MV-4-11 (cell line): ENCODE measurements around the gene GLYATL3.
"Not testable (repeated sequence)": the region's sequence is repeated elsewhere in the genome, so short reads cannot be mapped to it uniquely, and the experiment has no call there.

Experiments used
- DNase-seq: peaks from one replicate; lab custom pipeline; 2025; lab: John Stamatoyannopoulos, UW

GLYATL3 gene

DNA sequence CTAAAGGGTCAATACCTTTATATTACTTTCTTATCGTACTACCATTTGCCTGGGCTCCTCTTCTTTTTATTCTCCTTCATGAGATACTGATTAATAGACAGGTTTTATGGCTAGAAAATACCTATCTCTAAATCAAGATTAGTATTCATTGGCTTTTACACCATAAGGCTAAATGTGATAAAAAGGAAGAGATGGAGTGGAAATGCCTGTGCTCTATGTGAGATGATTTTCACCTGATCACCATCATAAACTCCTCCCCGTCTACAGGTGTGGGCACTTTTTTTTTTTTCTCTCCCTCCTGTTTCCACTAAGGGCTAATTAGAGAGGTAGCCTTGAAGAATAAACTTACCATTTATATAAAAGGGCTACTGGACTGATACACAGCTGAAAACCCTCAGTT lies at the start of gene GLYATL3:
Gene GLYATL3 (plus strand): TSS at position 301 of the 400 bp plus-strand sequence. CDS start 12,068 bp downstream, outside the sequence.
- DNase-seq, result no peak

DNA sequence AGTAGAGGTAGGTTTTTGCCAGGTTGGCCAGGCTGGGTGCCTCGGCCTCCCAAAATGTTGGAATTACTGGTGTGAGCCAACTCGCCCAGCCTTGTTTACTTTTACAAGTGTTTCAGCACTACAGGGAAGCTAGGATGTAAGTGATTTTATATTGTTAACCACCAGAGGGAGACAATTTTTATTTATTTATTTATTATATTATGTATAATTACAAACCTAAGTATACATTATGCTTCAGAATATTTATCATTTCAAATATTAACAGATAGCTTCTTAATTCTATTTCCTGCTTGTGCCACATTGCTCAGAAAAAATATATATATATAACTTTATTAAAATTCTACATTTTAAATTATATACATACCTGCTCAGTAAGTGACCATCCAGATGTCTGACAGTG lies 46.5 kb upstream of the GLYATL3 start:
- DNase-seq, result no peak

DNA sequence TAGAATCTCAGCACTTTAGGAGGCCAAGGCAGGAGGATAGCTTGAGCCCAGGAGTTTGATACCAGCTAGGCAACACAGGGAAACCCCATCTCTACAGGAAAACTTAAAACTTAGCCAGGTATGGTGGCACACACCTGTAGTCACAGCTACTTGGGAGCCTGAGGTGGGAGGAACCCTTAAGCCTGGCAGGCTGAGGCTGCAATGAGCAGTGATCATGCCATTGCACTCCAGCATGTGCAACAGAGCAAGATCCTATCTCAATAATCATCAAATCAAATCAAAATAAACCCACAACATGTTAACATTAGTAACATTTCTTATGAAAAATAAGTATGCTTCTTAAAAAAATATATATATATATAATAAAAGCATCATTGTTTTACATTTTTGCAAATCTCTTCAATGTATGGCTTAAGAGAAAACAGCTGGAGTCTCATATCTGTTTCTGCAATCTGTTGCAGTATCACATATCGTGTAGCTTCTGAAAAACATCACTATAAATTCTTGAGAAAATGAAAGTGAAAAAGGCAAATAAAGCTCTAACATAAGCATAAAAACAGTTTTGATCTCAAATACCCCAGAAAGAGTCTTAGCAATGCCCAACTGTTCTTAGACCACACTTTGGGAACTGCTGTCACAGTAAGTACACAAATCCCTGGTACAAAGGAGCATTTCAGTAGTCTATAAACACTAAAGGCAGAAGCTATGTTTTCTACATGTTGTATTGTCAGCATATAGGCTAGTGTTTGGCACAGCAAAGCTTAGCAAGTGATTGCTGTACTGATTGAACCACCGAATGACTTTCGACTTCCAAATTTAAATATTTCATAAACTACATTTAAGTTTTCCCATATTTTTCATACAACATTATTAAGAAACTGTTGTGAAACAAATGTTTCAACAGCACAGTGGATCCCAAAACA lies 44.7 kb upstream of the GLYATL3 start:
- DNase-seq, result no peak

DNA sequence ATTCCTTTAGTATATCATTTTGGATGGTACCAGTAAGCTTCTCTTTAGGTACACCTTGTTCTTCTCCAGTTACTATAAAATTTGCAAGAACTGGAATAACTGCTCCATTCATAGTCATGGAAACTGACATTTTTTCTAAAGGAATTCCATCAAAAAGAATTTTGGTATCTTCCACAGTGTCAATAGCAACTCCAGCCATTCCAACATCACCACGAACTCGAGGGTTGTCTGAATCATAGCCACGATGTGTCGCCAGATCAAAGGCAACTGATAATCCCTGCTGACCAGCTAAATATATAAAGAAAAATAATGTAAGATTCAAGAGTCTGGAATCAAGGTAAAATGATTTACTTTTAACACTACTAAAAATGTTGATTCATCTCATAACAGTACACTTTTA lies 42.0 kb upstream of the GLYATL3 start:
- no peak for DNase-seq

DNA sequence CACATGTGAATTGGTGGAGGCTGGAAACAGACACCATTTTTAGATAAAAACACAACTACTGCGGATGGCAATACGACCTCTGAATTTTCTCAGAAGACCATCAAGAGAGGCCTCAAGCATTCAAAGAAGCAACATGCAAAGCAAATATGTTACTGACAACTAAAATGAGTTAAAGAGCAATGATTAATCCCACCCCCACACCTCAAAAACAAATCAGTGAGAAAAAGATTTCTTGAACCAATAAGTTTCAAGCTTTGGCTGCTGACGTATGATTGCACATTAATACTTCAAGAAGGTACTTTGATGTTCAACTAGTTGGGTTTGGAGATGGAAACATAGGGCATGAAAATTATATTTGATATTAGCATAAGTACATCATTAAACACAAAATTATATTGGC lies 37.7 kb upstream of the GLYATL3 start:
- no peak for DNase-seq

DNA sequence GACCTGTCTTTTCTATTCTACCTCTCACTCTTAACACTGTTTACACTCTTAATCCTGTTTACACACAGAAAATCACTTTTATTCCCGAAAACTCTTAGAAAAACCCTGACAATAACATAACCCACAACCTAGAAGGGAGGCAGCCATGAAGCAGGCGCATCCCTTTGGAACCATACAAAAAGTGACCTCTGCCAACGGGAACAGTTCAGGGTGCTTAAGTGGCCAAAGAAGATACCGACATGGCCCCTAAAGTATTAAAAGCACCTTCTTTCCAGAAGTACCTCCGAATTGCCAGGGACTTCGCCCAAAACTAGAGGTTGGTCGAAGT lies 37.2 kb upstream of the GLYATL3 start:
- no peak for DNase-seq

DNA sequence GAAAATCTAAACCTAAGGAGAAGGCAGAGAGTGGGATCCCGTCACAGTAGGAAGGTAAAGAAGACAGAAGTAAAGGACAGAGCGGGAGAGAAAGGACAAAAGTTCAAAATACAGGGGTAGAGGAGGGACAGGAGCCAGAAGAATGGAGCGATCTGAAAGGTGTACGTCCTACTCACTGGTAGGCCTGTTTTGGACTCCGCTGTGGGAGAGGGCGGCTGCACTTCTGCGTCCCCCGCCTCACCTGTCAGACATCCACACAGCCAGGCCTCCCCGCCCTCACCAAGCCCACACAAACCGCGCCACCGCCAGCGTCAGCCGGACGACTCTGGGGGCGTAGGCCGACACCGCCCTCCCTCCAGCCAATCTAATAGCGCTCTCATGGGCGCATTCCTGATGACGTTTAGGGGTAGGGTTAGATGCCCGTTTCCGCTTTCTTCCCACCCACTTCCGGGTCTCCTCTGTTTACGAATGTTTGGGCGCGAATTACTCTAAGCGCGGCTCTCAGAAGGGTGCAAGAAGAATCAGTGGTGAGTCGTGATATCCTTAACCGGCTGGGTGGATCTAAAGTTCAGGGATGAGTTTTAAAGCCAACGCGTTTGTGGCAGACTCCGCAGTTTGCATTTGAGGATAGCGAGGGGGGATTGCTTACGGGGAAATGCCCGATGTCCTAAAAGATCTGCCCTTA lies 36.7 kb upstream of the GLYATL3 start, which contains the start of the genes CENPQ and MMUT:
Gene CENPQ (plus strand): TSS at position 444 of the 685 bp plus-strand sequence. CDS start 6,807 bp downstream, outside the sequence.
Gene MMUT (minus strand): TSS at position 327 of the 685 bp plus-strand sequence. CDS start 3,787 bp downstream, outside the sequence.
- peak; percentile 90 for DNase-seq

DNA sequence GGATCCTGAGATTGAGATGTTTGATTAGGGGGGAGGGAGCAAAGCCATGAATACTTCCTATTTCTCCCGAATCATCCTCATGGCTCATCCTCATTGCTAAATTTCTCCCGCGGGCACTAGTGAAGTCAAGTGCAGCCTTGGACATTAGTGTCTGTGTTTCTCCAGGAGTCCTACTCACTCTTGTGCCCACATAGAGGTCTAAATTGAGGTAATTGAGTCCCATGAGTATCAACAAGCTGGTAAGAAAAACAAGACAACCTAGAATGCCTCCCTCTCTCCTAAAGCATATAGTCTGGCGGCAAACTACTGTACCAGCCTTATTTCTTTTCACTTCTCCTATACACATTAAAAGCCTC lies 36.1 kb upstream of the GLYATL3 start:
- DNase-seq, result no peak

DNA sequence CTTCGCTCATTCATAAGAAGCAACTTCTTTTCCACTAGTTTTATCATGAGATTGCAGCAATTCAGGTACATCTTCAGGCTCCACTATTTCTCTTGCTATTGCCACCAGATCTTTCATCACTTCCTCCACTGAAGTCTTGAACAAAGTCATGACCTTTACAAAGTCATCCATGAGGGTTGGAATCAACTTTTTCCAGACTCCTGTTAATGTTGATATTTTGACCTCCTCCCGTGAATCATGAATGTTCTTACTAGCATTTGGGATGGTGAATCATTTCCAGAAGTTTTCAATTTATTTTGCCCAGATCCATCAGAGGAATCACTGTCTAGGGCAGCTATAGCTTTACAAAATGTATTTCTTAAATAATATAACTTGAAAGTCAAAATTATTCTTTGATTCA lies 35.0 kb upstream of the GLYATL3 start:
- DNase-seq, result no peak

DNA sequence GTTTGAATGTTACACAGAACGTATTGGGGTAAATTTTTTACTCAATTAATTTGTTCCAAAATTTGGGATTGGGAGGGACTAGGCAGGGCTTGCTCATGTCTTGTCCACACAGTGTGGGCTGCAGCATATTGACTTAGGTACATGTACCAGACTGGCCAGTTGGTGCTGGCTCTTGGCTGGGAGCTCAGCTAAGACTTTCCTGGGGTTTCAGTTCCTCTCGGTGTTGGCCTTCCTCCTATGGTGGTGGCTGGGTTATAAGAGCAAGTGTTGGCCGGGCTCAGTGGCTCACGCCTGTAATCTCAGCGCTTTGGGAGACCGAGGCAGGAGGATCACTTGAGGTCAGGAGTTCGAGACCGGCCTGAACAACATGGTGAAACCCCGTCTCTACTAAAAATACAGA lies 31.7 kb upstream of the GLYATL3 start:
- DNase-seq, result peak; percentile 81

DNA sequence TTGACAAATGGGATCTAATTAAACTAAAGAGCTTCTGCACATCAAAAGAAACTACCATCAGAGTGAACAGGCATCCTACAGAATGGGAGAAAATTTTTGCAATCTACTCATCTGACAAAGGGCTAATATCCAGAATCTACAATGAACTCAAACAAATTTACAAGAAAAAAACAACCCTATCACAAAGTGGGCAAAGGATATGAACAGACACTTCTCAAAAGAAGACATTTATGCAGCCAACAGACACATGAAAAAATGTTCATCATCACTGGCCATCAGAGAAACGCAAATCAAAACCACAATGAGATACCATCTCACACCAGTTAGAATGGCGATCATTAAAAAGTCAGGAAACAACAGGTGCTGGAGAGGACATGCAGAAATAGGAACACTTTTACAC lies 23.2 kb upstream of the GLYATL3 start:
- not testable (repeated sequence) for DNase-seq

DNA sequence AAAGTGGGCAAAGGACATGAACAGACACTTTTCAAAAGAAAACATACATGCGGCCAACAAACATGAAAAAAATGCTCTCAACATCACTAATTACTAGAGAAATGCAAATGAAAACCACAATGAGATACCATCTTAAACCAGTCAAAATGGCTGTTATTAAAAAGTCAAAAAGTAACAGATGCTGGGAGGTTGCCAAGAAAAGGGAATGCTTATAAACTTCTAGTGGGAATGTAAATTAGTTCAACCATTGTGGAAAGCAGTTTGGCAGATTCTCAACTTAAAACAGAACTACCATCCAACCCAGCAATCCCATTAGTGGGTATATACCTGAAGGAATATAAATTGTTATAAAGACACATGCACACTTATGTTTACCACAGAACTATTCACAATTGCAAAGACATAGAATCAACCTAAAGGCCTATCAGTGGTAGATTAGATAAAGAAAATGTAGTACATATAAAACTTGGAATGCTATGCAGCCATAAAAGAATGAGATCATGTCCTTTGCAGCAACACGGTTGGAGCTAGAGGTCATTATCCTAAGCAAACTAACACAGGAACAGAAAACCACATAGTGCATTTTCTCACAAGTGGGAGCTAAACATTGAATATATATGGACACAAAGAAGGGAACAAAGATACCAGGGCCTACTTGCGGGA lies 20.3 kb upstream of the GLYATL3 start:
- no peak for DNase-seq

DNA sequence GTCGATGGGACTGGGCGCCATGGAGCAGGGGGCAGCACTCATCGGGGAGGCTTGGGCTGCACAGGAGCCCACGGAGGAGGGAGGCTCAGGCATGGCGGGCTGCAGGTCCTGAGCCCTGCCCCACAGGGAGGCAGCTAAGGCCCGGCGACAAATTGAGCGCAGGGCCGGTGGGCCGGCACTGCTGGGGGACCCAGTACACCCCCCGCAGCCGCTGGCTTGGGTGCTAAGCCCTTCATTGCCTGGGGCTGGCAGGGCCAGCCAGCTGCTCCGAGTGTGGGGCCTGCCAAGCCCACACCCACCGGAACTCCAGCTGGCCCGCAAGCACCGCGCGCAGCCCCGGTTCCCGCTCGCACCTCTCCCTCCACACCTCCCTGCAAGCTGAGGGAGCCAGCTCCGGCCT lies 17.9 kb upstream of the GLYATL3 start:
- not testable (repeated sequence) for DNase-seq

DNA sequence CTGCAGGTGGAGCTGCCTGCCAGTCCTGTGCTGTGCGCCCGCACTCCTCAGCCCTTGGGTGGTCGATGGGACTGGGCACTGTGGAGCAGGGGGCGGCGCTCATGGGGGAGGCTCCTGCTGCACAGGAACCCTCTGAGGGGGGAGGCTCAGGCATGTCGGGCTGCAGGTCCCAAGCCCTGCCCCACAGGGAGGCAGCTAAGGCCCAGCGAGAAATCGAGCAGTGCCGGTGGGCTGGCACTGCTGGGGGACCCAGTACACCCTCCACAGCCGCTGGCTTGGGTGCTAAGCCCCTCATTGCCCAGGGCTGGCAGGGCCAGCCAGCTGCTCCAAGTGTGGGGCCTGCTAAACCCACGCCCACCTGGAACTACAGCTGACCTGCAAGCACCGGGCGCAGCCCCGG lies 16.3 kb upstream of the GLYATL3 start:
- DNase-seq, result not testable (repeated sequence)

DNA sequence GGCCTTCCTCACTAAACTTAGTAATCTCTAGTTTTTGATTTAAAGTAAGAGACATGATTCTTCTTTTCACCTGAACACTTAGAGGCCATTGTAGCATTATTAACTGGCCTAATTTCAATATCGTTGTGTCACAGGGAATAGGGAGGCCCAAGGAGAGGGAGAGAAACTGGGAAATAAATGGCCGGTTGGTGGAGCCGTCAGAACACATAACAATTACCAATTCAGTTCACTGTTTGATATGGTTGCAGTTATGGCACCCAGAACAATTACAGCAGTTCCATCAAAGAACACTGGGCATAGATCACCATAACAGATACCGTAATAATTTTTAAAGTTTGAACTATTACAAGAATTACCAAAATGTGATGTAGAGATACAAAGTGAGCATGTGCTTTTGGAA lies 9.1 kb upstream of the GLYATL3 start:
- DNase-seq, result no peak

DNA sequence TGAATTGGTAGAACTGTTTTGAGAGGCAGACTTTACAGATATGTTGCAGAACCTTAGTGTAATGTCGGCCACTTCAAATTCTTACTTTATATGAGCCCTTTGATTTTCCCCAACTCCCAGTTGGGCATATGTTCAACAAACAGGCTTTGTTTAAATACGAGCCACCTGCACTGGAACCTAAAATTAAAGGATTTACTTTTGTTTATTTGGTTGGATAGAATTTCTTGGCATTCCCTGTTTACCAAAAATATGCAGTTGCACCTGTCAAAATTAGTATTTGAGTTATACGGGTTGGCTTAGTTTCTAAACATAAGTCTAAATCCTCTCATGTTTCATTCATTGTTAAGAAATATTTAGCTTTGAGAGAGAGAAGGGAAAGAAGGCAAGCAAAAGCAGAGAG lies 2.4 kb upstream of the GLYATL3 start:
- DNase-seq, result no peak

DNA sequence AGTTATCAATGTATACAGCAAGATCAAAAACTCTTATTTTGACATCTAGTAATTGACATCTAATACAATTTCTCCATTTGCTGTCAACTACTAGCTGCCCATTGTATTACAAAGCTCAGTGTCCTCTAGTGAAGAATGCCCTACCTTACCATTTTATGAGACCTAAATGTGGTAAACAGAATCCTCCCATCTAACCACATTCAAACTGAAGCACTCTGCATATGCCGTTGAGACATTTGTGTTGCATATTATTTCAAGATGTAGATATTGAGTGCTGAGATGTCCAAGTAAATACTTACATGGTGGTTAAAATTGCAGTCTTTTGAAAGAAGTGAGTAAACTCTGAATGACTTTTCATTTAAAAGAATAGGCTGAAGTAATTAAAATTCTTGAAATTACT lies 597 bp upstream of the GLYATL3 start:
- no peak for DNase-seq

DNA sequence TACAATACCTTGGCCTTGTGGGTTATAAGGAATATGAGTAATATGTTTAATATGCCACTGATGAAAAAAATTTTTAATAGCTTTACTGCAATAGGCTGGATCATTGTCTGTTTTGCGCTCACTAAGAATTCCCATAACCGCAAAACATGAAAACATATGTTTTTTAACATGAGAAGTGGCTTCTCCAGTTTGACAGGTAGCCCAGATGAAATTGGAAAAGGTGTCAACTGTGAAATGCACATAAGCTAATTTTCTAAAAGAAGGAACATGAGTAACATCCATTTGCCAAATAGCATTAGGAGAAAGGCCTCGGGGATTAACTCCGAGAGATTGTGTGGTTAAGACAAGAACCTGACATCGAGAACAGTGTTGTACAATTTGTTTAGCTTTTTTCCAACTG lies 4.9 kb downstream of the GLYATL3 start:
- no peak for DNase-seq

DNA sequence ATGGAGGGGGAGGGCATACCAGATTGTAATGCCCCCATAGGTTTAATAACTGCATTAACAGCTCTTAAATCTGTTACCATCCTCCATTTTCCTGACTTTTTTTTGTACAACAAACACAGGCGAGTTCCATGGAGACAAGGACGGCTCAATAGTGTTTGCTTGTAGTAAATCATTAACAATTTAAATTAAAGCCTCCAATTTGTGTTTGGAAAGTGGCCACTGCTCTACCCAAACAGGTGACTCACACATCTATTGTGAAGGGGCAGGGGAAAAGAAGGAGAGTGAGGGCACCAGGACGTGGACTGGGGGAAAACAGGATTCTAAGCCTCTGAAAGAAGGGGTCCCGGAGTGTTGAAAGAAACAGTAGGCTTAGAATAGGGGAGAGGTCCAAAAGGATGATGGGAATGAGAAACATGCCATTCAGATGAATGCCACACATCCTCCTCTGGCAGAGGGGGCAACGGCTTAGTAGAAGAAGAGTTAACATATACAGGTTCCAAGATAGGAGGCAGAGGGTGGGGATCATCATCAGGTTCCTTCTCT lies 6.9 kb downstream of the GLYATL3 start:
- DNase-seq, result no peak

DNA sequence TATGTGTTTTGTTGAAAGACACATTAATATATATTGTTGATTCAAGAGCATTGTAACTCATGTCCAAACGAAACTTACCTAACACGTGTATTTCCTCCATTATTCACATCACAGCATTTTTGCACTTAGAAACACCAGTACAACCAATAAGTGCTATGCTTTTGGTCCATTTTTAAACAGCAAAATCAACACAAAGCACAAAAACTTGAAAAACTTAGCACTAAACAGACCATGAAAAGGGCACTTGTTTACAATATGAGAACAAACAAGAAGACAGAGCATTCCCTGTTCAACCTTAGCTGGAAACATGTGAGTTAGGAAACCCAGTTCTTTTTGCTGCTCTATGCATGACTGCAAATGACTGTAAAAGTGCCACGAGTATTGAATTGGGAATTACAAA lies 9.6 kb downstream of the GLYATL3 start:
- DNase-seq, result no peak

DNA sequence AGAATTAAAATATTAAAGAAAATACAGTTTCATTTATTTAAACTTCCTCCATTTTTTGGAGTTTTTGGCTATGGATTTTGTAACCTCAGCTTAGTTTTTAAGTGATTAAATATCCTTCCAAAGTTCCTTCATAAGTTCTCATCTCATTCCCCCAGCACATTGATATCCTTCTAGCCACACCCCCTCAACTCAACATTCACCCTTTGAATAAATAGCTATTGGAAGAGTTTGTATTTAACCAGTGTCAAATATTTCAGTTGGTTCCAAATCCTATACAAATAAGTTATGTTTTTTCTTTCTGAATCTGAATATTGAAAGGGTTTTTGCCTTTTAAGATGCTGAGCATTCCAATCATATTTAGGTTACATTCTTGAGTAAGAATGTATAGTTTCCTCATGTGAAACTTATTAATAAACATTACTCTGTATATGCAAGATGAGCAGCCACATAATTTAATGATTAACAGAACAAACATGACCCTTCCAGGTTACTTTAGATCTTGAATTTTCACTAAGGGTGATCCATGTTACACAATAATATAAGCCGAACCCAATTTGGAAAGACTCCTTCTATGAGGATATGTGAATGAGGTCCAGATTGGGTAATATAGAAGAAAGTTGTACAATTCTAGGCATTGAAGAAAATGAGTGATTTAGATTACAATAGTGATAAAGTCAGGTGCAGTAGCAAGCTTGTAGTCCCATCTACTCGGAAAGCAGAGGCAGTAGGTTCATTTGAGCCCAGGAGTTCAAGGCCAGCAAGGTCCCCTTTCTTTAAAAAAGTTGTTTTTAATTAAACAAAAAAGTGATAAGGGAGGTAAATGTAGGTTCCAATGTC lies 13.6 kb downstream of the GLYATL3 start:
- DNase-seq, result no peak
